IMR-90 (cell line): ENCODE measurements around the gene DNMT1. TPM values are rescaled to one million over a fixed set of nuclear protein-coding genes. Genes with fewer than 3 reads are reported as not detected.

ENCODE experiments used
- ATAC-seq: fragments of 200-7000 bp; cut with Tn5 transposase; 2 replicates; pipeline ENCODE4 v1.9.1; 2020; ENCODE audit warnings: low read depth, mild to moderate bottlenecking, moderate library complexity
- BruUV-seq: library from RNA; stranded (reverse); fragments of 400-500 nt; replicated peaks from 2 replicates; lab custom pipeline; 2021; lab: Mats Ljungman, UMichigan
- CTCF ChIA-PET: fragments of 300-600 bp; formaldehyde crosslinking; extraction: SDS; loops from one replicate; lab custom pipeline; 2021; ENCODE audit warnings: antibody characterized with exemption; lab: Yijun Ruan, JAX
- POLR2A ChIA-PET: fragments of 300-600 bp; sonication (Branson Sonifier 250); formaldehyde crosslinking; loops from one replicate; lab custom pipeline; 2022; ENCODE audit warnings: antibody characterized with exemption; ENCODE audit not compliant: unreplicated experiment; lab: Charles Lee
- DNase-seq: peaks from one replicate; pipeline ENCODE4 v3.0.0; 2013
- H2AFZ ChIP-seq: replicated peaks from 2 replicates; pipeline ENCODE3; 2013; ENCODE audit warnings: low read length, mild to moderate bottlenecking; ENCODE audit not compliant: poor library complexity
- H2AK5ac ChIP-seq: 2 replicates; pipeline ENCODE4 v1.6.1; 2013; ENCODE audit warnings: low read depth, low read length, inconsistent platforms
- H2AK9ac ChIP-seq: replicated peaks from 2 replicates; pipeline ENCODE3; 2013; ENCODE audit warnings: mild to moderate bottlenecking, low read depth, low read length, moderate library complexity; ENCODE audit not compliant: poor library complexity
- H2BK120ac ChIP-seq: 2 replicates; pipeline ENCODE4 v1.6.1; 2013; ENCODE audit warnings: low read depth, low read length, inconsistent platforms
- H2BK15ac ChIP-seq: 3 replicates; pipeline ENCODE4 v1.6.1; 2013; ENCODE audit warnings: low read depth, low read length, inconsistent platforms
- H2BK20ac ChIP-seq: 2 replicates; pipeline ENCODE4 v1.6.1; 2013; ENCODE audit warnings: low read depth, mild to moderate bottlenecking, inconsistent platforms, low read length, moderate library complexity
- H2BK5ac ChIP-seq: 2 replicates; pipeline ENCODE4 v1.6.1; 2013; ENCODE audit warnings: mild to moderate bottlenecking, low read depth, low read length, inconsistent platforms; ENCODE audit not compliant: poor library complexity, severe bottlenecking
- H3K14ac ChIP-seq: replicated peaks from 2 replicates; pipeline ENCODE4 v1.6.1; 2013; ENCODE audit warnings: low read depth, low read length, inconsistent platforms
- H3K18ac ChIP-seq: 2 replicates; pipeline ENCODE4 v1.6.1; 2013; ENCODE audit warnings: low read depth, low read length, control low read depth
- H3K23ac ChIP-seq: 2 replicates; pipeline ENCODE4 v1.6.1; 2013; ENCODE audit warnings: low read depth, low read length, inconsistent platforms
- H3K27ac ChIP-seq: 2 replicates; pipeline ENCODE4 v1.5.1; 2013; ENCODE audit warnings: mild to moderate bottlenecking, control low read depth, low read length; ENCODE audit not compliant: insufficient read depth
- H3K27me3 ChIP-seq: 2 replicates; pipeline ENCODE4 v1.6.1; 2013; ENCODE audit warnings: low read length; ENCODE audit not compliant: control insufficient read depth, insufficient read depth
- H3K36me3 ChIP-seq: 2 replicates; pipeline ENCODE4 v1.6.1; 2013; ENCODE audit warnings: low read length, mixed read lengths; ENCODE audit not compliant: control insufficient read depth, insufficient read depth
- H3K4ac ChIP-seq: 2 replicates; pipeline ENCODE4 v1.6.1; 2013; ENCODE audit warnings: low read depth, low read length, inconsistent platforms
- H3K4me1 ChIP-seq: 2 replicates; pipeline ENCODE4 v1.6.1; 2013; ENCODE audit warnings: low read length, mixed read lengths; ENCODE audit not compliant: control insufficient read depth, insufficient read depth
- H3K4me2 ChIP-seq: 2 replicates; pipeline ENCODE4 v1.6.1; 2013; ENCODE audit warnings: low read depth, mild to moderate bottlenecking, control low read depth, low read length, moderate library complexity
- H3K4me3 ChIP-seq: 2 replicates; pipeline ENCODE4 v1.5.1; 2013; ENCODE audit warnings: low read depth, mild to moderate bottlenecking, control low read depth, low read length, moderate library complexity; ENCODE audit not compliant: insufficient read depth
- H3K56ac ChIP-seq: 2 replicates; pipeline ENCODE4 v1.6.1; 2013; ENCODE audit warnings: low read length, inconsistent platforms; ENCODE audit not compliant: insufficient read depth; ENCODE audit errors: extremely low read depth
- H3K79me1 ChIP-seq, 2 experiments: 2 replicates each; pipeline ENCODE4 v1.6.1; 2013; ENCODE audit warnings: low read length in 2 of 2, inconsistent platforms in 1 of 2, low read depth in 1 of 2
- H3K9ac ChIP-seq: 2 replicates; pipeline ENCODE4 v1.6.1; 2013; ENCODE audit warnings: low read depth, low read length, control low read depth
- H3K9me1 ChIP-seq: 2 replicates; pipeline ENCODE4 v1.6.1; 2013; ENCODE audit warnings: low read length, inconsistent platforms; ENCODE audit not compliant: insufficient read depth
- H3K9me3 ChIP-seq: 2 replicates; pipeline ENCODE4 v1.6.1; 2013; ENCODE audit warnings: low read length; ENCODE audit not compliant: control insufficient read depth, insufficient read depth
- H4K20me1 ChIP-seq: 2 replicates; pipeline ENCODE4 v1.6.1; 2013; ENCODE audit warnings: low read length, inconsistent platforms; ENCODE audit not compliant: insufficient read depth
- H4K5ac ChIP-seq: 2 replicates; pipeline ENCODE4 v1.6.1; 2013; ENCODE audit warnings: mild to moderate bottlenecking, low read depth, low read length, control low read depth
- H4K8ac ChIP-seq, 2 experiments: 2 replicates each; pipeline ENCODE4 v1.6.1; 2013; ENCODE audit warnings: low read depth in 2 of 2, low read length in 2 of 2, control low read depth in 1 of 2, inconsistent platforms in 1 of 2
- H4K91ac ChIP-seq: 2 replicates; pipeline ENCODE4 v1.6.1; 2013; ENCODE audit warnings: low read depth, low read length, inconsistent platforms; ENCODE audit not compliant: insufficient read depth
- CTCF ChIP-seq: conservative IDR thresholded peaks from 2 replicates; pipeline ENCODE4 v1.5.1; 2012; ENCODE audit warnings: mild to moderate bottlenecking, low read depth, low read length, improper control_type of control experiment
- WGBS, 2 experiments: methylation state at CpG; one replicate each; pipeline versions ENCODE4 v1.1.5 to v1.1.7; 2013; ENCODE audit warnings: missing lambda C conversion rate in 2 of 2; ENCODE audit not compliant: insufficient read length in 1 of 2; ENCODE audit errors: extremely low coverage in 2 of 2; 5-methylcytosine and 5-hydroxymethylcytosine counted together
- dilution Hi-C: fragments of 300-500 bp; cut with HindIII; formaldehyde crosslinking; loops from one replicate; pipeline ENCODE4 v1.14.3; 2018; ENCODE audit warnings: low sequenced_read_pairs; ENCODE audit not compliant: unreplicated experiment
- in situ Hi-C: fragments of 300-500 bp; cut with MboI; formaldehyde crosslinking; loops from 3 replicates; pipeline ENCODE4 v1.14.3; 2019; ENCODE audit warnings: low sequenced_read_pairs, inconsistent platforms, mixed read lengths
- intact Hi-C: fragments of 100-400 bp; cut with micrococcal nuclease; formaldehyde crosslinking; loops from 2 replicates; pipeline ENCODE4 v1.10.0; 2022
- polyA plus RNA-seq, 3 experiments: library from polyadenylated mRNA; depleted of rRNA; stranded (reverse); fragments of >200 nt; gene quantifications; 2 replicates each; pipeline ENCODE4 v1.2.3, GENCODE V29; 2012; ENCODE audit warnings: low replicate concordance in 1 of 3
- total RNA-seq: library from RNA; depleted of rRNA; stranded (reverse); fragments of >200 nt; gene quantifications from 2 replicates; pipeline ENCODE4 v1.2.3, GENCODE V29; 2012

Gene DNMT1
- total and polyA plus RNA-seq, 2 of the 4 experiments (the other 2 are of a cell fraction), result 26.2 to 83.6 TPM

GRCh38 chr19:10211691-10212090 is 16.9 kb upstream of the DNMT1 start:
- no peak overlapping the region for H3K56ac ChIP-seq
- H3K14ac ChIP-seq, result no peak overlapping the region
- no peak overlapping the region for H2BK120ac ChIP-seq
- H3K36me3 ChIP-seq, result no peaks in the 10 kb centered on the region
- ATAC-seq, result no peak
- no peaks in the 10 kb centered on the region for H3K9me1 ChIP-seq
- no peaks in the 10 kb centered on the region; the same call in 1 of the 2 replicates for H3K4me1 ChIP-seq
- ChIA-PET CTCF (no interaction called here), POLR2A (interaction anchor here (0.6 kb wide), 1 partner anchor 29 kb away, joined by 4 read pairs; no protein-coding TSS in a partner anchor)
- H3K18ac ChIP-seq, result no peak overlapping the region
- in situ Hi-C loops, result no loop called here
- no peak overlapping the region for H3K23ac ChIP-seq
- H3K9me3 ChIP-seq, result peaks cover 4% of the 10 kb centered on the region; the same call in 1 of the 2 replicates
- H3K27ac ChIP-seq, result no peak overlapping the region
- no peak overlapping the region for H2BK5ac ChIP-seq
- H2AK9ac ChIP-seq, result no peak overlapping the region
- no peaks in the 10 kb centered on the region for H3K79me1 ChIP-seq
- H3K4ac ChIP-seq, result no peak overlapping the region
- no peak overlapping the region for H2BK20ac ChIP-seq
- no peak for TF ChIP-seq CTCF
- H4K91ac ChIP-seq, result no peak overlapping the region
- no peak overlapping the region for H2BK15ac ChIP-seq
- H4K5ac ChIP-seq, result no peak overlapping the region
- H3K9ac ChIP-seq, result no peak overlapping the region
- H2AFZ ChIP-seq, result no peak overlapping the region
- WGBS, 2 experiments, result 90% methylated on average over 3 of the region's 6 CpGs; no CpG with 5 or more reads in 1 of the 2 experiments
- H4K20me1 ChIP-seq, result no peaks in the 10 kb centered on the region
- BruUV-seq, result no TSS peak
- intact Hi-C loops, result no loop called here
- no peak overlapping the region for H4K8ac ChIP-seq
- no peak overlapping the region for H2AK5ac ChIP-seq
- no peaks in the 10 kb centered on the region for H3K27me3 ChIP-seq
- no peak overlapping the region for H3K4me2 ChIP-seq
- dilution Hi-C loops, result no loop called here
- no peak overlapping the region for H3K4me3 ChIP-seq
- DNase-seq, result no peak
